Endothelial cell of umbilical vein (primary cell): ENCODE data around the gene CWC27. TPM values are rescaled to one million over a fixed set of nuclear protein-coding genes. Genes with fewer than 3 reads are reported as not detected.

ENCODE experiments used
- polyA plus RNA-seq, 4 experiments: library from polyadenylated mRNA; depleted of rRNA in 3 of 4; stranded (reverse) in 3 of 4; unstranded in 1 of 4; fragments of >200 nt; gene quantifications; 2 replicates each; pipeline versions ENCODE4 v1.2.1 to v1.2.3, GENCODE V29; 2011 to 2012; ENCODE audit warnings: missing spikeins in 1 of 4
- total RNA-seq: library from RNA; stranded (reverse); gene quantifications from 2 replicates; pipeline ENCODE4 v1.2.3, GENCODE V29; 2021

CWC27 gene
- total and polyA plus RNA-seq, 2 donors (not counting 3 experiments of a cell fraction or from before 2014, with no cell fraction given) = 11.9 to 23.8 TPM

Other genes with a start within 250 kb of the CWC27 start
- gene SHISAL2B, start 78.4 kb upstream of the CWC27 start, total RNA-seq = not detected in 2 replicates
- not detected in 2 replicates for gene SHISAL2B, start 78.4 kb upstream of the CWC27 start, polyA plus RNA-seq
- 17.8 and 23.5 TPM in 2 replicates for gene SREK1IP1, start 239 bp upstream of the CWC27 start, total RNA-seq
- gene SREK1IP1, start 239 bp upstream of the CWC27 start, polyA plus RNA-seq = 2.6 and 6.3 TPM in 2 replicates